Uterus (tissue), 2 donors: ENCODE results near the gene HOXA1.

ENCODE experiments used
- CTCF ChIP-seq, 4 experiments: fragments of 200-600 bp in 2 of 4; fragments of 450-650 bp in 2 of 4; sonication (generic) in 2 of 4; IDR thresholded peaks; one replicate each; pipeline ENCODE4 v1.5.1; 2016 to 2019; ENCODE audit warnings: antibody characterized with exemption in 4 of 4, mild to moderate bottlenecking in 2 of 4, moderate library complexity in 1 of 4
- POLR2A ChIP-seq, 2 donors: fragments of 450-650 bp; IDR thresholded peaks; one replicate each; pipeline ENCODE4 v1.6.1; 2016; ENCODE audit warnings: antibody characterized with exemption in 2 of 2, mild to moderate bottlenecking in 1 of 2, moderate library complexity in 1 of 2

GRCh38 chr7:27065709-27066108 lies 30.1 kb downstream of the HOXA1 start:
- TF ChIP-seq CTCF (IDR thresholded peaks at IDR 0.05) (no peak), POLR2A (IDR thresholded peaks at IDR 0.05) (no peak)
